ENCODE measurements around the gene IQGAP1. TPM values are rescaled to one million over a fixed set of nuclear protein-coding genes. Genes with fewer than 3 reads are reported as not detected.

The IQGAP1 gene
- total RNA-seq, 4 donors from 2014 or later = 238 to 358 (median 282) TPM

GRCh38 chr15:90465140-90465929 lies 77.3 kb downstream of the IQGAP1 start:
- H3K27me3 ChIP-seq = no peaks in the 10 kb centered on the region
- H3K4me3 ChIP-seq = no peak overlapping the region
- no peak for TF ChIP-seq EP300 (IDR thresholded peaks at IDR 0.05)
- TF ChIP-seq POLR2A (IDR thresholded peaks at IDR 0.05) = no peak
- TF ChIP-seq CTCF (IDR thresholded peaks at IDR 0.05) = no peak
- peak overlapping the region in 1 of 4 donors; percentile 83 for H3K27ac ChIP-seq
- no peaks in the 10 kb centered on the region for H3K9me3 ChIP-seq
- peaks cover 0 to 70% (median 26%) of the 10 kb centered on the region in 3 donors for H3K36me3 ChIP-seq
- 81 to 83% methylated on average over 7 of the region's 7 CpGs for whole genome bisulfite sequencing, 2 donors
- DNase-seq (ENCODE audit: low spot score in 2 of 2) = no peak
- peaks cover 0 to 32% (median 7%) of the 10 kb centered on the region in 4 donors for H3K4me1 ChIP-seq

GRCh38 chr15:90465930-90466567 lies 78.0 kb downstream of the IQGAP1 start:
- H3K4me1 ChIP-seq = peaks cover 0 to 30% (median 7%) of the 10 kb centered on the region in 4 donors
- no peaks in the 10 kb centered on the region for H3K9me3 ChIP-seq
- DNase-seq (ENCODE audit: low spot score in 2 of 2) = no peak
- H3K27me3 ChIP-seq = no peaks in the 10 kb centered on the region
- no peak overlapping the region for H3K4me3 ChIP-seq
- H3K36me3 ChIP-seq = peaks cover 0 to 77% (median 26%) of the 10 kb centered on the region in 3 donors
- H3K27ac ChIP-seq = no peak overlapping the region
- 69 to 74% methylated on average over 3 of the region's 3 CpGs for WGBS, 2 donors
- TF ChIP-seq CTCF (IDR thresholded peaks at IDR 0.05) = no peak
- no peak for TF ChIP-seq EP300 (IDR thresholded peaks at IDR 0.05)
- no peak for TF ChIP-seq POLR2A (IDR thresholded peaks at IDR 0.05)

GRCh38 chr15:90469723-90470122 lies 81.7 kb downstream of the IQGAP1 start:
- whole genome bisulfite sequencing, 2 donors = 85 to 87% methylated on average over 2 of the region's 2 CpGs
- Histone ChIP-seq H3K4me3 (no peak overlapping the region), H3K36me3 (peaks cover 6 to 100% (median 36%) of the 10 kb centered on the region in 3 donors), H3K9me3 (no peaks in the 10 kb centered on the region), H3K4me1 (peaks cover 0 to 10% (median 0%) of the 10 kb centered on the region in 4 donors), H3K27me3 (no peaks in the 10 kb centered on the region), H3K27ac (no peak overlapping the region)
- no peak for TF ChIP-seq POLR2A (IDR thresholded peaks at IDR 0.05)
- TF ChIP-seq CTCF (IDR thresholded peaks at IDR 0.05) = no peak
- TF ChIP-seq EP300 (IDR thresholded peaks at IDR 0.05) = no peak
- DNase-seq (ENCODE audit: low spot score in 2 of 2) = no peak

GRCh38 chr15:90470453-90470852 lies 82.4 kb downstream of the IQGAP1 start:
- no peak overlapping the region for H3K27ac ChIP-seq
- H3K36me3 ChIP-seq = peaks cover 6 to 100% (median 33%) of the 10 kb centered on the region in 3 donors
- H3K4me3 ChIP-seq = no peak overlapping the region
- 37 to 44% methylated on average over 1 of the region's 1 CpG for WGBS, 2 donors
- H3K9me3 ChIP-seq = no peaks in the 10 kb centered on the region
- H3K27me3 ChIP-seq = no peaks in the 10 kb centered on the region
- TF ChIP-seq CTCF (IDR thresholded peaks at IDR 0.05) (no peak), POLR2A (IDR thresholded peaks at IDR 0.05) (no peak), EP300 (IDR thresholded peaks at IDR 0.05) (no peak)
- DNase-seq (ENCODE audit: low spot score in 2 of 2) = no peak
- H3K4me1 ChIP-seq = peaks cover 0 to 2% (median 0%) of the 10 kb centered on the region in 4 donors

GRCh38 chr15:90471126-90471525 lies 83.1 kb downstream of the IQGAP1 start:
- H3K27me3 ChIP-seq = no peaks in the 10 kb centered on the region
- no peaks in the 10 kb centered on the region for H3K9me3 ChIP-seq
- no peak for DNase-seq (ENCODE audit: low spot score in 2 of 2)
- no peaks in the 10 kb centered on the region for H3K4me1 ChIP-seq
- no peak overlapping the region for H3K27ac ChIP-seq
- H3K4me3 ChIP-seq = no peak overlapping the region
- peaks cover 6 to 100% (median 26%) of the 10 kb centered on the region in 3 donors for H3K36me3 ChIP-seq
- WGBS, 2 donors = 96 to 100% methylated on average over 3 of the region's 3 CpGs
- TF ChIP-seq POLR2A (IDR thresholded peaks at IDR 0.05) (no peak), EP300 (IDR thresholded peaks at IDR 0.05) (no peak), CTCF (IDR thresholded peaks at IDR 0.05) (no peak)
